HCT116 (cell line): ENCODE data around the gene TFB2M. TPM values are rescaled to one million over a fixed set of nuclear protein-coding genes. Genes with fewer than 3 reads are reported as not detected.

Experiments used
- ATAC-seq: fragments of 200-7000 bp; cut with Tn5 transposase; 2 replicates; pipeline ENCODE4 v1.9.1; 2020; ENCODE audit warnings: mild to moderate bottlenecking, moderate library complexity
- BruUV-seq: library from RNA; stranded (reverse); fragments of 400-500 nt; replicated peaks from 2 replicates; lab custom pipeline; 2021; lab: Mats Ljungman, UMichigan
- CTCF ChIA-PET: fragments of 300-600 bp; sonication (Branson Sonifier 250); formaldehyde crosslinking; loops from one replicate; lab custom pipeline; 2021; ENCODE audit warnings: antibody characterized with exemption; lab: Charles Lee
- POLR2A ChIA-PET: fragments of 300-600, 350-600 bp; sonication (Branson Sonifier 250); formaldehyde crosslinking; loops from one replicate; lab custom pipeline; 2021; ENCODE audit warnings: antibody characterized with exemption; lab: Charles Lee
- RAD21 ChIA-PET, 2 experiments: fragments of 300-600 bp; sonication (Branson Sonifier 250); formaldehyde crosslinking; loops; one replicate each; lab custom pipeline; 2023; ENCODE audit warnings: low total read pairs in 2 of 2; ENCODE audit not compliant: uncharacterized antibody in 2 of 2, unreplicated experiment in 2 of 2, low non-redundant PET in 1 of 2; lab: Charles Lee
- DNase-seq: peaks from one replicate; pipeline ENCODE4 v3.0.0-alpha.2; 2010; ENCODE audit warnings: low read depth, low spot score
- H2AFZ ChIP-seq: fragments of 200-600 bp; shearing (Covaris generic), sonication (generic); 2 replicates; pipeline ENCODE4 v1.6.1; 2017; ENCODE audit warnings: low read depth, mixed run types, mixed read lengths, antibody characterized with exemption, low read length; ENCODE audit not compliant: poor library complexity, severe bottlenecking
- H3K27ac ChIP-seq: 2 replicates; pipeline ENCODE4 v1.5.1; 2012; ENCODE audit warnings: low read depth, low read length
- H3K27me3 ChIP-seq: fragments of 200-600 bp; sonication (generic); 2 replicates; pipeline ENCODE4 v1.6.1; 2016; ENCODE audit warnings: mixed run types, low read length, mixed read lengths; ENCODE audit not compliant: insufficient read depth
- H3K36me3 ChIP-seq, 2 experiments: fragments of 200-500 bp in 1 of 2; fragments of 200-600 bp in 1 of 2; sonication (Bioruptor generic) in 1 of 2; sonication (generic) in 1 of 2; 2 replicates each; pipeline versions ENCODE4 v1.5.1 to v1.6.1; 2014 to 2016; ENCODE audit warnings: low read length in 2 of 2, inconsistent platforms in 1 of 2, mixed read lengths in 1 of 2, mixed run types in 1 of 2; ENCODE audit not compliant: insufficient read depth in 2 of 2, control insufficient read depth in 1 of 2
- H3K4me1 ChIP-seq, 2 experiments: fragments of 200-600 bp in 1 of 2; sonication (generic) in 1 of 2; 2 replicates each; pipeline versions ENCODE4 v1.5.1 to v1.6.1; 2012 to 2017; ENCODE audit warnings: low read length in 2 of 2, inconsistent platforms in 1 of 2, mild to moderate bottlenecking in 1 of 2, mixed read lengths in 1 of 2, mixed run types in 1 of 2, moderate library complexity in 1 of 2; ENCODE audit not compliant: insufficient read depth in 2 of 2, control insufficient read depth in 1 of 2
- H3K4me2 ChIP-seq: fragments of 200-600 bp; sonication (generic); 2 replicates; pipeline ENCODE4 v1.6.1; 2017; ENCODE audit warnings: mixed run types, low read length, mixed read lengths
- H3K4me3 ChIP-seq, 2 experiments: fragments of 200-600 bp in 1 of 2; sonication (generic) in 1 of 2; replicated peaks in 1 of 2; 2 replicates each; pipeline ENCODE4 v1.5.1; 2011 to 2016; ENCODE audit warnings: low read length in 2 of 2, control low read depth in 1 of 2, low read depth in 1 of 2, mild to moderate bottlenecking in 1 of 2, mixed read lengths in 1 of 2, mixed run types in 1 of 2
- H3K79me2 ChIP-seq: fragments of 200-600 bp; sonication (generic); 2 replicates; pipeline ENCODE4 v1.6.1; 2017; ENCODE audit warnings: mild to moderate bottlenecking, mixed run types, low read length, moderate library complexity, mixed read lengths; ENCODE audit not compliant: insufficient read depth
- H3K9ac ChIP-seq: fragments of 200-600 bp; sonication (generic); 2 replicates; pipeline ENCODE4 v1.6.1; 2016; ENCODE audit warnings: low read length, mixed read lengths
- H3K9me2 ChIP-seq: fragments of 200-600 bp; sonication (generic), shearing (Covaris generic); 2 replicates; pipeline ENCODE4 v1.6.1; 2017; ENCODE audit warnings: mixed run types, mild to moderate bottlenecking, moderate library complexity; ENCODE audit not compliant: insufficient read depth
- H3K9me3 ChIP-seq, 2 experiments: fragments of 200-500 bp in 1 of 2; fragments of 200-600 bp in 1 of 2; sonication (Bioruptor generic) in 1 of 2; sonication (generic) in 1 of 2; 2 replicates each; pipeline ENCODE4 v1.6.1; 2014 to 2017; ENCODE audit warnings: low read length in 2 of 2, mixed read lengths in 2 of 2, inconsistent platforms in 1 of 2, low read depth in 1 of 2, mild to moderate bottlenecking in 1 of 2, mixed run types in 1 of 2, moderate library complexity in 1 of 2; ENCODE audit not compliant: control insufficient read depth in 1 of 2, insufficient read depth in 1 of 2
- H4K20me1 ChIP-seq: fragments of 200-600 bp; sonication (generic), shearing (Covaris generic); 2 replicates; pipeline ENCODE4 v1.6.1; 2017; ENCODE audit warnings: mixed run types, mild to moderate bottlenecking, moderate library complexity; ENCODE audit not compliant: insufficient read depth
- EZH2 ChIP-seq: fragments of 200-600 bp; sonication (generic); IDR thresholded peaks from 2 replicates; pipeline ENCODE4 v1.6.1; 2017; ENCODE audit warnings: antibody characterized with exemption, mixed run types
- EZH2phosphoT487 ChIP-seq: fragments of 200-600 bp; IDR thresholded peaks from 2 replicates; pipeline ENCODE4 v1.6.1; 2018; ENCODE audit warnings: antibody characterized with exemption, borderline replicate concordance
- POLR2A ChIP-seq: IDR thresholded peaks from 2 replicates; pipeline ENCODE4 v1.7.0; 2011; ENCODE audit warnings: borderline replicate concordance; ENCODE audit not compliant: insufficient read depth, insufficient read length; ENCODE audit errors: extremely low read depth
- POLR2AphosphoS5 ChIP-seq: IDR thresholded peaks from 2 replicates; pipeline ENCODE4 v1.6.1; 2011; ENCODE audit warnings: mild to moderate bottlenecking, low read depth, low read length, moderate library complexity
- RAD21 ChIP-seq: IDR thresholded peaks from 2 replicates; pipeline ENCODE4 v1.6.1; 2012; ENCODE audit warnings: low read depth, mild to moderate bottlenecking
- YY1 ChIP-seq: IDR thresholded peaks from 2 replicates; pipeline ENCODE4 v1.6.1; 2011; ENCODE audit warnings: low read length, low read depth, moderate library complexity, mild to moderate bottlenecking; ENCODE audit not compliant: insufficient replicate concordance; ENCODE audit errors: extremely low read depth
- intact Hi-C: fragments of 100-400 bp; cut with micrococcal nuclease; formaldehyde crosslinking; loops from 2 replicates; pipeline ENCODE4 v1.10.0; 2022
- total RNA-seq: library from RNA; stranded (reverse); gene quantifications from one replicate; pipeline ENCODE4 v1.2.1, GENCODE V29; 2021; ENCODE audit not compliant: unreplicated experiment
- TF ChIP-seq, protein P1 (sequence below): IDR thresholded peaks from 2 replicates; pipeline ENCODE4 v1.6.1; 2012
- TF ChIP-seq, protein P2 (sequence below), 3 experiments: fragments of 200-600 bp in 1 of 3; sonication (generic) in 1 of 3; IDR thresholded peaks in 2 of 3; conservative IDR thresholded peaks in 1 of 3; 2 replicates each; pipeline ENCODE4 v1.5.1; 2012 to 2017; ENCODE audit warnings: low read depth in 2 of 3, low read length in 2 of 3, antibody characterized with exemption in 1 of 3, borderline replicate concordance in 1 of 3, control low read depth in 1 of 3, mild to moderate bottlenecking in 1 of 3, mixed read lengths in 1 of 3, mixed run types in 1 of 3, moderate library complexity in 1 of 3; ENCODE audit not compliant: insufficient read depth in 1 of 3

The TFB2M gene
- total RNA-seq, 1 experiment from 2014 or later = 24.4 TPM

DNA sequence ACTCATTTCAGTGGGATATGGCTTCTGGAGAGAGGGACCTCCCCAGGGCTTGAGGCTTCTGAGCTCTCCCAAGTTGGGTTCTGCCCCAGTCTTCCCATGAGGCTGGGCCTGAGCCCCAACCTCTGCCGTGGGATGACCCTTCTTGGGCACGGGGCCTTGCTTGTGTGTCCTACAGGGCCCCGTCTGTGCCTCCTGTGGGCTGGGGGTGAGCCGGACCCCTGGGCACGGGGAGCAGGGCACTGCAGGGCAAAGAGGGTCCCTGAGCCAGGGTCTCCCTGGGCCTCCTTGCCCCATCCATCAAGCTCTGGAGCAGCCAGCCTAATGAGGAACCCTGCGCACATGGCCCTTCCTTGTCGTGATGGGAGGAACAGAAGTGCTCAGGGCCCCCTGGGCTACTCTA lies 53.8 kb downstream of the TFB2M start:
- no peak overlapping the region for H3K4me2 ChIP-seq
- H3K9ac ChIP-seq = no peak overlapping the region
- no peak overlapping the region for H3K27ac ChIP-seq
- no peak overlapping the region for H3K4me3 ChIP-seq
- H4K20me1 ChIP-seq = no peaks in the 10 kb centered on the region
- no peaks in the 10 kb centered on the region for H3K27me3 ChIP-seq
- H2AFZ ChIP-seq = no peak overlapping the region
- no peak for TF ChIP-seq YY1
- TF ChIP-seq, all 23 proteins: peak for 0
- ChIA-PET RAD21 (no interaction called here), CTCF (no interaction called here), POLR2A (no interaction called here)
- Histone ChIP-seq H3K79me2 (no peaks in the 10 kb centered on the region), H3K9me2 (no peaks in the 10 kb centered on the region), H3K9me3 (peaks cover 13 to 14% of the 10 kb centered on the region in 2 experiments; a peak in 2 of 4 replicates), H3K4me1 (peaks cover 0 to 5% of the 10 kb centered on the region in 2 experiments; a peak in 2 of 4 replicates), H3K36me3 (no peaks in the 10 kb centered on the region)
- intact Hi-C loops = no loop called here
- DNase-seq (no peak), ATAC-seq (no peak)
- BruUV-seq = no TSS peak

DNA sequence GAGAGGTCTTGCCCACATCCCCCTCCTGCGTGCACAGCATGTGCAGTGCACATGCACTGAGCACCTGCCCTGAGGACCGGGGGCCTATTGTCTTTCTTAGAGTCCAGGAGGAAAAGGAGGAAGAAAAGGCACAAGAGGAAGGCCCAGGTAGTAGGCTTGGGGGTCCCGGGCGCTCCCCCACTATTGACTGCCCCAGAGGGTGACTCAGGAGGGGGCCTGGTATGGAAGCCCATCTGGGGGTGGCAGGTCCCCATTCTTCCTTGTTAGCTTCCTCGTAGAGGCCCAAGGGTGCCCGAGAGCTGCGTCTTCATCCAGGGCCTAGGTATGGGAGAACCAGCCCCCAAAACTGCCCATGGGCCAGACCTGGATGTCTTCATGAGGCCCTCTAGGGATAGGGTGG lies 54.9 kb downstream of the TFB2M start:
- ChIA-PET RAD21 (no interaction called here), CTCF (no interaction called here), POLR2A (no interaction called here)
- ATAC-seq (no peak), DNase-seq (no peak)
- Histone ChIP-seq H3K79me2 (no peaks in the 10 kb centered on the region), H2AFZ (no peak overlapping the region), H3K4me2 (no peak overlapping the region), H3K4me1 (peaks cover 0 to 9% of the 10 kb centered on the region in 2 experiments; a peak in 2 of 4 replicates), H3K36me3 (no peaks in the 10 kb centered on the region), H3K9me3 (peaks cover 8 to 9% of the 10 kb centered on the region in 2 experiments; a peak in 2 of 4 replicates), H3K27me3 (no peaks in the 10 kb centered on the region), H3K27ac (no peak overlapping the region), H3K9me2 (no peaks in the 10 kb centered on the region), H3K4me3 (no peak overlapping the region), H4K20me1 (no peaks in the 10 kb centered on the region), H3K9ac (no peak overlapping the region)
- TF ChIP-seq EZH2phosphoT487 (no peak), POLR2A (no peak), EZH2 (no peak), RAD21 (no peak), POLR2AphosphoS5 (no peak)
- TF ChIP-seq, protein P1, sequence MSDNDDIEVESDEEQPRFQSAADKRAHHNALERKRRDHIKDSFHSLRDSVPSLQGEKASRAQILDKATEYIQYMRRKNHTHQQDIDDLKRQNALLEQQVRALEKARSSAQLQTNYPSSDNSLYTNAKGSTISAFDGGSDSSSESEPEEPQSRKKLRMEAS = no peak
- TF ChIP-seq, protein P2, sequence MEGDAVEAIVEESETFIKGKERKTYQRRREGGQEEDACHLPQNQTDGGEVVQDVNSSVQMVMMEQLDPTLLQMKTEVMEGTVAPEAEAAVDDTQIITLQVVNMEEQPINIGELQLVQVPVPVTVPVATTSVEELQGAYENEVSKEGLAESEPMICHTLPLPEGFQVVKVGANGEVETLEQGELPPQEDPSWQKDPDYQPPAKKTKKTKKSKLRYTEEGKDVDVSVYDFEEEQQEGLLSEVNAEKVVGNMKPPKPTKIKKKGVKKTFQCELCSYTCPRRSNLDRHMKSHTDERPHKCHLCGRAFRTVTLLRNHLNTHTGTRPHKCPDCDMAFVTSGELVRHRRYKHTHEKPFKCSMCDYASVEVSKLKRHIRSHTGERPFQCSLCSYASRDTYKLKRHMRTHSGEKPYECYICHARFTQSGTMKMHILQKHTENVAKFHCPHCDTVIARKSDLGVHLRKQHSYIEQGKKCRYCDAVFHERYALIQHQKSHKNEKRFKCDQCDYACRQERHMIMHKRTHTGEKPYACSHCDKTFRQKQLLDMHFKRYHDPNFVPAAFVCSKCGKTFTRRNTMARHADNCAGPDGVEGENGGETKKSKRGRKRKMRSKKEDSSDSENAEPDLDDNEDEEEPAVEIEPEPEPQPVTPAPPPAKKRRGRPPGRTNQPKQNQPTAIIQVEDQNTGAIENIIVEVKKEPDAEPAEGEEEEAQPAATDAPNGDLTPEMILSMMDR (IDR thresholded peaks at IDR 0.05 in 2 of 3, conservative IDR thresholded peaks at IDR 0.05 in 1 of 3; ENCODE audit: borderline replicate concordance in 1 of 3, insufficient read depth in 1 of 3, low read depth in 2 of 3, low read length in 2 of 3) = no peak
- intact Hi-C loops = no loop called here
- BruUV-seq = no TSS peak
